Occipital lobe (tissue), 2 donors: ENCODE measurements around the gene CHTF18. TPM values are rescaled to one million over a fixed set of nuclear protein-coding genes. Genes with fewer than 3 reads are reported as not detected.
"Not testable (repeated sequence)": the region's sequence is repeated elsewhere in the genome, so short reads cannot be mapped to it uniquely, and the experiment has no call there.

Experiments used
- DNase-seq: peaks from one replicate; lab custom pipeline; 2025; lab: John Stamatoyannopoulos, UW
- total RNA-seq: library from RNA; depleted of rRNA; stranded (reverse); fragments of >200 nt; gene quantifications from one replicate; pipeline ENCODE4 v1.2.3, GENCODE V29; 2014

Gene CHTF18
- total RNA-seq, 1 donor from 2014 or later: 8.9 TPM

DNA sequence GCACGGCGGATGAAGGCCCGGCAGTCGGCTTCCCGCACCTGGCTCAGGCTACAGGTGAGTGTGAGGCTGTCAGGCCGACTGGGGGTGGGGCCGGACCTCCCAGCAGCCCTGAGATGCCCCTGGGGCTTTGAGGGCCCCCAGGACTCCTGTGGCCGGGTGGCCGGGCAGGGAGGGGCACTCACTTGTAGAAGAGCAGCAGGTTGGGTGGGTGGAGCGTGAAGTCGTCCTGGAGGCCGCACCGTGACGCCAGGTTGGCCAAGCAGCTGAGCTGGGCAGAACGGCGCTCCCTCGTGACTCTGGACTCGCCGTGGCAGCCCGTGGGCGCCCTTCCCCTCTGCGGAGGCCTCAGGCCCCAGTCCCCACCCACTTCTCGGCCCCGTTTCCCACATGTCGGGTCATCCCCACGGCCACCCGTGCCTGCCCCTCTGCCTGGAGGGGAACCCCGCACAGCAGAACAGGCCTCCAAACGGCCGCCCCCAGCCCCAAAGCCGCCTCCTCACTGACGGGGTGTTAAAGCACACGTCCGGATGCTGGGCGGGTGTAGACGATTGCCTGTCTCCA, 13.1 kb upstream of the CHTF18 start:
- no peak for DNase-seq

DNA sequence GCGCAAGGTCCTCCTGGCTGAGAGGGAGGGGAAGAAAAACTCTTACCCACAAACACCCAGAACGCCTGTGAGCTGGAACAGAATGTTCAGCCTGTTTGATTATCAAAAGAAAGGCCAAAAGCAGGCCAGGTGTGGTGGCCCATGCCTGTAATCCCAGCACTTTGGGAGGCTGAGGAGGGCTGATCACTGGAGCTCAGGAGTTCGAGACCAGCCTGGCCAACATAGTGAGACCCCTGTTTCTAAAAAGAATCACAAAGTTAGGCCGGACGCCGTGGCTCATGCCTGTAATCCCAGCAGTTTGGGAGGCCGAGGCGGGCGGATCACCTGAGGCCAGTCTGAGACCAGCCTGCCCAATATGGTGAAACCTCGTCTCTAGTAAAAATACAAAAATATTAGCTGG, 12.1 kb upstream of the CHTF18 start:
- DNase-seq: not testable (repeated sequence)

DNA sequence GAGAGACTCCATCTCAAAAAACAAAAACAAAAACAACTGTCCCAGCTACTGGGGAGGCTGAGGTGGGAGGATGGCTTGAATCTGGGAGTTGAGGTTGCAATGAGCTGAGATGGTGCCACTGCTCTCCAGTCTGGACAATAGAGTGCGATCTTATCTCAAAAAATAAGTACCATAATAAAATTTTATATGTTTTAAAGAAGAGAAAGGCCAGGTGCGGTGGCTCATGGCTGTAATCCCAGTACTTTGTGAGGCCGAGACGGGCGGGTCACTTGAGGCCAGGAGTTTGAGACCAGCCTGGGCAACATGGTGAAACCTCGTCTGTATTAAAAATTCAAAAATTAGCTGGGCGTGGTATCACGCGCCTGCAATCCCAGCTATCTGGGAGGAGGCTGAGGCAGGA, 11.6 kb upstream of the CHTF18 start:
- DNase-seq: no peak

DNA sequence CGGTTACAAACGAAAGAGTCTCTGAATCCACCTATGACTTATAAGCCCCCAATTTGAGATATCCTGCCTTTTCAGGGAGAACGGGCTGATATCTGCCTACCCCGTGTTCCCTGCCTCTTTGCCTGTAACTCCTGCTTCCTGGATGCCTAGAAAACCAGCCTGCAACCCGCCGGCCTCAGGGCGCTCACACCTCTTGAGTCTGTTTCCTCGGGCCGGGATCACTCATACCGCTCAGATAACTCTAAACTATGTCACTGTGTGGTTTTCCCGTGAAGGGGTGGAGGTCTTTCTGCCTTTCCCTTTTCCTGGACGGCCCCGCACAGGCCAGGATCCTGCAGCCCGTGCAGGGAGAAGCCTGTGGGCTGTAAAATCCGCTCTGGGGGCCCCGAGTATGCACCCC, 10.6 kb upstream of the CHTF18 start:
- DNase-seq: no peak

DNA sequence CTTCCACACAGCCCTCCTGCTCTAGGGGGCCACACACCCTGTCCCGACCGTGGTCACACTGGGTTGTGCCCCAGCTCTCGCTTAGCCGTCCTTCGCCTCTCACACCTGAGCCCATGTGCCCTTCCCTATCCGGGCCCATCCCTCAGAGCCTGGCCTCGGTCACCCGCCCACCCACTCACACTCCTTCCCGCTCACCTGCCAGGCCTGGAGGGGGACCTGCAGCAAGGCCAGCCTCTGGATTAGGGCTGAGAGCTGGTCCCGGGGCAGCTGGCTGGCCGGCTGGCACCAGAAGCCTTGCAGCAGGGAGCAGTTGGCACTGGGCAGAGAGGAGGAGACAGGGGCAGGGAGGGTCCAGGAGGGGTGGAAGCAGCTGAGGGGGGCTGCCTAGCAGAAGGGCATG, 10.0 kb upstream of the CHTF18 start:
- DNase-seq: no peak

DNA sequence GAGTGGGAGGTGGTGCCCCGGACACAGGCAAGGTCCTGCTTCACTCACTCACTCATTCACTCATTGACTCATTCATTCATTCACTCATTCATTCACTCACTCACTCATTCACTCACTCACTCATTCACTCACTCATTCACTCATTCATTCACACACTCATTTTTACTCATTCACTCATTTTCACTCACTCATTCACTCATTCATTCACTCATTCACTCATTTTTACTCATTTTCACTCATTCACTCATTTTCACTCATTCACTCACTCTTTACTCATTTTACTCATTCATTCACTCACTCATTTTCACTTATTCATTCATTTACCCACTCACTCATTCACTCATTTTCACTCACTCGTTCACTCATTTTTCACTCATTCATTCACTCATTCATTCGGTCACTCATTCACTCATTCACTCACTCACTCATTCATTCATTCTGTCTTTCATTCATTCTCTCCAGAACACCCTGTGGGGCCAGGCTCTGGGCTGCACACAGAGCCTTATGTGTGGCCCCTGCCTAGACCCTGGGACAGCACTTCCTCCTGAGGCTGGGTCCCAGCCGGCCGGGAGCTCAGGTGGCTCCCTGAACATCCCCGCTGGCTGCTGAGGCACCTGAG, 9.4 kb upstream of the CHTF18 start:
- no peak for DNase-seq

DNA sequence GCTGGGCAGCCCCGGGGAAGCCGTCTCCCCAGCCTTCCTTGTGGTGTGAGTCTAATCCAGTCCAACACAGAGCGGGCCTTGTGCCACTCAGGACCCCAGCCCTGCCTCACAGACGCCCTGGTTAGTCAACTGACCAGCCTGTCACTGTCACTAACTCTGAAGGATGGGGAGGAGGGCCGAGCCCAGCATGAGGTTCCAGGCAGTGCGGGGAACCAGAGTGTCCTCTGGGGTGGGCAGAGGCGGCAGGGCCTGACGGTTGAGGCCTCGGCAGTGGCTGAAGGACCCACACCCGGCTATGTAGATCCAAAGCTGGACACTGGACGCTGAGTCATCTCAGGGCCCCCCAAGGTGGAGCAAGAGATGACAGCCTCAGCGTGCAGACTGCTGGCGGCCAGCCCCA, 8.9 kb upstream of the CHTF18 start:
- DNase-seq: no peak

DNA sequence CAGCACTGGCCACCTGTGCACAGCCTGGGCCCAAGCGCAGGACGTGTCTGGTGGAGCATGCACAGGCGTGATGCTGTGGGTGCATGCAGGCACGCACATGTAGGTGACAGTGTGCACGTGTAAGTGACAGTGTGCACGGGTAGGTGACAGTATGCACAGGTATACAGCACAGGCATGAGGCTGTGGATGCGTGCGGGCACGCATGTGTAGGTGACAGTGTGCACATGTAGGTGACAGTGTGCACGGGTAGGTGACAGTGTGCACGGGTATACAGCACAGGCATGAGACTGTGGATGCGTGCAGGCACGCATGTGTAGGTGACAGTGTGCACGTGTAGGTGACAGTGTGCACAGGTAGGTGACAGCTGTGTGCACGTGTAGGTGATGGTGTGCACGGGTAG, 8.1 kb upstream of the CHTF18 start:
- no peak for DNase-seq

DNA sequence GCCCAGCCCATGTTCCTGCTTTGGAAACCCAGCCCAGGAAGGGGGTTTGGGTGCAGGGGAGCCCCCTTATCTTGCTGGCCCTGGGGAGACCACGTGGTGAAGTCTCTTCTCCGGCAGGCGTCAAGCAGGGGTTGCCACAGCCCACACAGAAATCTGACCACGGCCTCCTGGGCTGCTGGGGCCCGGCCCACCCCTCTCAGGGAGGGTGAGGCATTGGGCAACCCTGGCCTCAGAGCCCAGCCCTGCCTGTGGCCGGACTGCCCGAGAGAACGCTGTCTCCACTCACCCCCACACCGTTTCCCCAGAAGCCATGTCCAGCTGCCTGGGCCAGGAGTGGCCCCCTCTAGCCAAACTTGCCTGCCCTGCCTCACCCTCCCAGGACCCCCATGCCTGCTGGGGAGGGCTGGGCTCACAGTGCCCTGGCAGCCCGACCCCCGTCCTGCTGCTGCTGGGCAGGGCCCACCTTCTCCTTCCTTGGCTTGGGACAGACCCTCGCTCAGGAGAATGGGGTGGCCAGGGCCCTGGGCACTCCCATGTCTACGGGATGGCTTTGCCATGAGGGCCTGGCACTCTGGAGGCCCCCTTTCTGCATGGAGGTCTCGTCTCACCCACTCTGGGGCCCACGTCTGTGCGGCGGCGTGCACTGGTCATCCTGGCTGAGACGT, 6.9 kb upstream of the CHTF18 start:
- no peak for DNase-seq

DNA sequence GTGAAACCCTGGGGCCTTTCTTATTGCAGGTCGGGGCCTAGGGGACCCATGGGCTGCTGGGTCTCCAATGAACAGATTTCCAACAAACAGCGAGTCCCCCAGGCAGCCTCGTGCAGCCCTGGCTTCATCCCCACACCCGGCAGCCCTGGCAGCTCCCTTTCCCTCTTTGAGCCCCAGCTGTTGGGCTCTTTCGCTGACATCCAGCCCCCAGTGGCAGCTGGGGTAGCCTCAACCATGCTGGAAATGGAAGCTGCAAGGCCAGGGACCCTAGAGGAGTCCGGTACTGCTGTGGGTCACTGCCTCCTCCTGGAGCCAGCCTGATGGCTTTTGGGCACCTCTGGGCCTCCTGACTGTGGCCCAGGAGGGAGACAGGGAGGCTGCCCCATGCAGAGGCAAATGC, 6.2 kb upstream of the CHTF18 start:
- DNase-seq: no peak

DNA sequence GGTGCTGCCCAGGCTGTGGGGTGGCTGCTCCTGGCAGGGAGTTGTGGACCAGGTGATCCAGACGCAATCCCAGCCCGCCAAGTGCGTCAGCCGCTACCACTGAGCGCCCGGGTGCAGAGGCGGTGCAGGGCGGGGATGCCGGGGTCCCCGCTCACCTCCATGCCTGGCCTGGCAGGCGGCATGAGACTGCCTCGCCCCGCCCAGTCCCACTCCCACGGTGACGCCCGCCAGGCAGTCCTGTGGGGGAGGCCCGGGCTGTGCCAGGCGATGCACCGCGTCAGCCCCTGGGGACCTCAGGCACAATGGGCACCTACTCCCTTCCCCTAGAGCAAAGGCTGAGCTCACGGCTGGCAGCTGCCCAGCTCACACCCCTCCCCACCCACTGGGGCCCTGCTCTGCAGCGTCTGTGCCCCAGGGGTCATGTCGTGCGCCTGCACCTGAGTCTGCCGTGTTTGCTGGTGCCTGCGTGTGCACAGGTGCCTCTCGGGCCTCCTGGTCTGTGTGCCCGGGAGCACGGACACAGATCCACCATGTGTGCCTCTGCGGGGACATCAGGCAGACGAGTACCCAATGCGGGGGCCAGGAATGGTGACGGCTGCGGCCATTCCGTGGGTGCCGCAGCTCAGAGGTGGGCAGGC, 5.5 kb upstream of the CHTF18 start:
- no peak for DNase-seq

DNA sequence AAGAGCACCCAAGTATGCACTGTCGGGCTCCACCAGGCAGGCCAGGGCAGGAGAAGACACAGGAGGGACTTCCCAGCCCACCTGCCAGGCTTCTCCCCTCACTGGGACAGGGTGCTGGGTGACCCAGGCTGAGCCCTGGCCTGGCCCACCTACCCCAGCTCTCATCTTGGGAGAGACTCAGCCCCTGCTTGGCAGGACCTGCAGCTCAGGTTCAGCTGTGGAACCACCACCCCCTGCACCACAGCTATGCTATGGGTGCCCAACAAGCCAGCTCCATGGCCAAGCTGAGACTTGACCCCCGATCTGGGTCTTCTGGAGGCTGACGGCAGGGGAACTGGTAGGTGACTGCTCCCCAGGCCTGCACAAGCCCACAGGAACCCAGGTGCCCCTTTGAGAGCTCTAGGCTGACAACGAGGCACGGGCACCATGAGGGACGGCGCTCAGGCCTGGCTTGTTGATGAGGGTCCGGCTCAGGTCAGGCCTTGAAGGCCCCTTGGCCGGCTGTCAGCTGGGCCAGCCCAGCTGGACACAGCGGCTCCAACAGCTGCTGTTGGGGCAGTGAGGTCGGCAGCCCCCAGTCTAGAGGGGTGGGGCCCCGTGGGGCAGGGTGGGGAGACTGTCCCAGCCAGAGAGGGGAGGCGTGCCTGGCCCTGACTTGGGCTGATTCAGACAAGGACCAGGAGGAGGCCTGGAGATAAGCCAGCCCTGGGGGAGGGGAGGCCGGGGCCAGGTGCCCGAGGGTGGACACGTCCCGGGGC, 4.8 kb upstream of the CHTF18 start:
- DNase-seq: no peak

DNA sequence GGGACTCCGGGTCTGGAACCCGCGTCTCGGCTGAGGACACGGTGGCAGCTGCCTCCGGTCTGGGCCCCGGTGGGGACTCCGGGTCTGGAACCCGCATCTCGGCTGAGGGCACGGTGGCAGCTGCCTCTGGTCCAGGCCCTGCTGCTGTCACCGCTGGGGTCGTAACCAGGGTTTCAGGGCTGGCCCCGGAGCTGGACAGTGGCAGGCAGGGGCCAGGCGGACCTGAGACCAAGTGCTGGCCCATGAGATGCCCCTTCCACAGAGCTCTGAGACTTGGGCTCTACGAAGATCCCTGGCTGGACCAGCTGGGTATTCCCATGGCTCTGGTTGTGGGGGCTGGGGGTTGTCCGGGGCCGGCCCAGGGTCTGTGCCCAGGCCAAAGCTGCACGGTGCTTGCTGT, 4.0 kb upstream of the CHTF18 start:
- no peak for DNase-seq

DNA sequence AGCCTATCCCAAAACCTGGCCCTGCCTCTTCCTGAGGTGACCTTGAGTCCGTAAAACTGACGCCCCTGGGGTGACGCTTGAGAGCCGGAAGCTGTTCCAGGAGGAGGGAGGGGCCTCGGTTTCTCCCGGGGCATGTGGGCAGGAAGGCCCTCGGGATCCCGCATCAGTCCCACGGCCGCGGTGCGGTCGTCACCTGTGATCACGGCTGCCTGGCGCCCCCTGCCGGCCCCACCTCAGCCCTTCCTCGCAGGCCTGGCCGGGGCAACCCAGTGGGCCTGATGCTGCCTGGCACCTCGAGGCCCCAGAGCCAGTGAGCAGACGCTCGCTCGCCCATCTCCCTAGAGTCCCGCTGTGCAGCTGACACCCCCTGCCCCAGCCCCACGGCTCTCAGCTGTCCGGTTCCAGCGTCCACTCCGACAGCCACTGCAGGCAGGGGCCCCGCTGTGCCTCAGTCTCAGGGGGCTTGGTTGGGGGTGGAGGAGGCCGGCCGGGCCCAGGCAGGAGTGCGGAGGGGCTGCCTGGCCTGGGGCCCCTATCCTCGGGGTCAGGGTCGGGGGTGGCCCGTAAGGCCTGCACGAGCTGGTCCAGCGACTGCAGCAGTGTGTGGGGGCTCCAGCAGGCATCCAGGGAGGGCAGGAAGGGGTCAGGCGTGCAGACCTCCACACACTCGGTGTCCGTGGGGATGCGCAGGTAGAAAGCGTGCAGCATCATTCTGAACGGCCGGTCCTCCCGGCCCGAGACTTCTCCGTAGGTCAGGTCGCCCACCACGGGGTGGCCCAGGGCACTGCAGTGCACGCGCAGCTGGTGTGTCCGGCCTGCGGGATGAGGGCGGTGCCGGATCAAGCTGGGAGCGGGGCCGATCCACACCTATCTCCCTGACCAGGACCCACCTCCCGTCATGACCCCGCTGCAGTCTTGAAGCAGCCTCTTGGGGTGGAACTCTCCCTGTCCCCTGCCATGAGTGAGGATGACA, 2.6 kb upstream of the CHTF18 start:
- DNase-seq: peak; percentile 22

DNA sequence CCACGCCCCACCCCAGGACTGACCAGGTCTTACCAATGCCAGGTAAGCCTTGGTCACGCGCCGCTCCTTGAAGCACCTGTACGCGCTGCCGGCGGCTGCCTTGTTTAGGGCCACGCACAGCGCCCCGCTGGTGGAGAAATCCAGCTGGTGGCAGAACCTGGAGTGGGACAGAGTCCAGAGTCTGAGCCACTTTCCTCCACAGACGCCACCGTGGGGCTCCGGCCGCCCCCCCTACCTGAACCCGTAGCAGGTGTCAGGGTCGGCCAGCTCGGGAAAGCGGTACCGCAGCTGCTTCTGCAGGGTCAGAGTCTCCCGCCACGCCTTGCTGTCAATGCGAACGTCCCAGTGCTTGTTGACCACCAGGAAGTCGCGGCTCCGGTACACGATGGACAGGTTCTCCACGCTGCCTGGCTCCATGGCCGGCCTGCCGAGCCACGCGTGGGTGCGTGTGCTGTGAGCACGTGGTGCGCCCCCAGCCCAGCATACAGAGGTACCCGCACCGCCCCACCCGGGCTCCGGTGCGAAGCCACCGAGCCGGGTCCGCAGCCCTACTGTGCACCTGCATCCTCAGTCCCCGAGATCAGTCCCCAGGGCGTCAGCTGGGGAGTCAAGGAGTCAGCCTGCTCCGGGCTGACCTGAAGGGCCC, 976 bp upstream of the CHTF18 start:
- DNase-seq: no peak

DNA sequence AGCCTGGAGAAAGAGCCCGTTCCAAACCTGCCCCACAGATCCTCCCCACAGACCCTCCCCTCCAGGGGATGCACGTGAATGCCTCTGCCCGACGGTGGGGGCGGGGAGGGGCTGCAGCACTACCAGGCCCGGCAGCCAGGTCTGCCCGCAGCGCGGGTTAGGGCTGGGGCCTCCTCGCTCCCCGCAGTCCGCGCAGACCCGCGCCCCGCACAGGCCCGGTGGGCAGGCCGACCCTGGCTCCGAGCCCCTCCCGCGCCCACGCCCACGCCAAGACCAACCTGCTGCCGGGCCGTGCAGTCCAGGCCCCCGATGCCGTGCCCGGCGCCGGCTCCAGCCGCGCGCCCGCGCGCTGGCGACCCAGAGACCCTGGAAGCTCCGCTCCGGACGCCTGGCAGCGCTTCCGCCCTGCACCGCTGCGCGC, 432 bp upstream of the CHTF18 start, which contains the start of gene RPUSD1:
Gene RPUSD1, minus strand, starts transcription at position 404 of the 421 bp plus-strand sequence. CDS start 644 bp downstream, outside the sequence.
- DNase-seq: peak; percentile 29

DNA sequence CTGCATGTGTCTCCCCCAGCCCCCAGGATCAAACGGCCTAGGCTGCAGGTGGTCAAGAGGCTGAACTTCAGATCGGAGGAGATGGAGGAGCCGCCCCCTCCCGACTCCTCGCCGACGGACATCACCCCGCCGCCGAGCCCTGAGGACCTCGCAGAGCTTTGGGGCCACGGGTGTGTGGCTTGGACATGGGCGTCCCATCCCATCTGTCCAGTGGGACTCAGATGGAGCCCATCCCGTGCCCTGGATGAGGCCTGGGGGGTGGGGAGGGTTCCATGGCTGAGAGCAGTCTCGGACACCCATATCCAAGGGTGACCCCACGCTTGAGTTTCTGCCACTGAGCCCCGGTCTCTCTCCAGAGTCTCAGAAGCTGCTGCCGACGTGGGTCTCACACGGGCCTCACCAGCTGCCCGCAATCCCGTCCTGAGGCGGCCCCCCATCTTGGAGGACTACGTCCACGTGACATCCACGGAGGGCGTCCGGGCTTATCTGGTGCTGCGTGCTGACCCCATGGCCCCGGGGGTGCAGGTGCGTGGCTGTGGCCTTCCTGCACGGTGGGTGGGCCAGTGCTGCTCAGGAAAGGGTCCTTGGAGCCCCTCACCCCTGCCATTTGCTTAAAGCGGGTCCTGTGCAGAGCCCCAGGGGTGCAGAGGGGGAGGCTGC, 901 bp downstream of the CHTF18 start:
- no peak for DNase-seq

DNA sequence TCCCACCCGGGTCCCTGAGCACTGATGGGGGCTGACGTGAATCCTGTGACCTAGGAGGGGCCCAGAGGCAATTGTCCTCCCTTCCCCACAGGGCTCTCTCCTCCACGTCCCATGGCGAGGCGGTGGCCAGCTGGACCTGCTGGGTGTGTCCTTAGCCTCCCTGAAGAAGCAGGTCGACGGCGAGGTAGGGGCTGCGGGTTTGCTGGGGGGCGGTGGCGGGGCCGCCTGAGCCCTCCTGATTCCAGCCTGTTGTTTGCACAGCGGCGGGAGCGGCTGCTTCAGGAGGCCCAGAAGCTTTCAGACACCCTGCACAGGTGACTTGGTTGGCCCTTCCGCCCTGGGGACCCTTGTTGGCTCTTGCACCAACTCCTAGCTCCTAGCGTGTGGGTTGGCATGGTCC, 1.7 kb downstream of the CHTF18 start:
- no peak for DNase-seq

DNA sequence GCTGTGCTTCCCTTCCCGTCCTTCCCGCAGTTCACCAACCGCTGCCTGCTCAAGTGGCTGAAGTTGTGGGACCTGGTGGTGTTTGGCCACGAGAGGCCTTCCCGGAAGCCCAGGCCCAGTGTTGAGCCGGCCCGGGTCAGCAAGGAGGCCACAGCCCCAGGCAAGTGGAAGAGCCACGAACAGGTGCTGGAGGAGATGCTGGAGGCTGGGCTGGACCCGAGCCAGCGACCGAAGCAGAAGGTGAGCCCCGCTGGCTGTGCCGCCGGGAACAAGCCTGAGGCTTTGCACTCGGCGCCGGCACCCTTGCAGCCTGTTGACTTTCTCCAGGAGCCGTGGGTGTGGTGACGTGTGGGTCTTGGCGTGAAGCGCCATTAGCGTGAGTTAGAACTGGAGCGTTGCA, 2.7 kb downstream of the CHTF18 start:
- DNase-seq: no peak
